Measurements from ENCODE around the gene SOX6. TPM values are rescaled to one million over a fixed set of nuclear protein-coding genes. Genes with fewer than 3 reads are reported as not detected.
"Not testable (repeated sequence)": the region's sequence is repeated elsewhere in the genome, so short reads cannot be mapped to it uniquely, and the experiment has no call there.

Gene SOX6
- total RNA-seq, 2 donors from 2014 or later: 3.1 to 15.5 TPM

- no peaks in the 10 kb centered on the region for H3K4me1 ChIP-seq (replicated peaks)
- WGBS: 52% methylated on average over 2 of the region's 2 CpGs
- TF ChIP-seq CTCF (IDR thresholded peaks at IDR 0.05) (no peak), POLR2AphosphoS5 (IDR thresholded peaks at IDR 0.05) (no peak), POLR2A (IDR thresholded peaks at IDR 0.05) (no peak)
- no peaks in the 10 kb centered on the region for H3K36me3 ChIP-seq
- H3K27ac ChIP-seq: no peak overlapping the region
- no peaks in the 10 kb centered on the region for H3K27me3 ChIP-seq (replicated peaks; ENCODE audit: insufficient read depth)
- intact Hi-C loops (cut with DNase I): no loop called here
- H3K9me3 ChIP-seq: no peaks in the 10 kb centered on the region
- no peak overlapping the region for H3K4me3 ChIP-seq
- no peak for DNase-seq (ENCODE audit: low spot score)
Measured at GRCh38 chr11:16397390-16397789, 41.0 kb upstream of the SOX6 start.

- no peaks in the 10 kb centered on the region for H3K4me1 ChIP-seq (replicated peaks)
- TF ChIP-seq POLR2AphosphoS5 (IDR thresholded peaks at IDR 0.05) (no peak), CTCF (IDR thresholded peaks at IDR 0.05) (no peak), POLR2A (IDR thresholded peaks at IDR 0.05) (no peak)
- no peaks in the 10 kb centered on the region for H3K9me3 ChIP-seq
- H3K27me3 ChIP-seq (replicated peaks; ENCODE audit: insufficient read depth): no peaks in the 10 kb centered on the region
- no peak overlapping the region for H3K4me3 ChIP-seq
- no peak overlapping the region for H3K27ac ChIP-seq
- 61% methylated on average over 1 of the region's 1 CpG for WGBS
- H3K36me3 ChIP-seq: no peaks in the 10 kb centered on the region
- intact Hi-C loops (cut with DNase I): no loop called here
- DNase-seq (ENCODE audit: low spot score): no peak
Measured at GRCh38 chr11:16395601-16396000, 39.3 kb upstream of the SOX6 start.

- intact Hi-C loops (cut with DNase I): no loop called here
Measured at GRCh38 chr11:16394947-16395346, 38.6 kb upstream of the SOX6 start.

GRCh38 chr11:16393340-16393739 lies 37.0 kb upstream of the SOX6 start:
- intact Hi-C loops (cut with DNase I): no loop called here
- Histone ChIP-seq H3K4me1 (replicated peaks) (no peaks in the 10 kb centered on the region), H3K4me3 (no peak overlapping the region), H3K9me3 (no peaks in the 10 kb centered on the region), H3K27me3 (replicated peaks; ENCODE audit: insufficient read depth) (no peaks in the 10 kb centered on the region), H3K36me3 (no peaks in the 10 kb centered on the region), H3K27ac (no peak overlapping the region)
- TF ChIP-seq POLR2A (IDR thresholded peaks at IDR 0.05): no peak
- TF ChIP-seq CTCF (IDR thresholded peaks at IDR 0.05): no peak
- TF ChIP-seq POLR2AphosphoS5 (IDR thresholded peaks at IDR 0.05): no peak
- DNase-seq (ENCODE audit: low spot score): no peak

More at GRCh38 chr11:16394947-16395346, 38.6 kb upstream of the SOX6 start:
- 73% methylated on average over 4 of the region's 4 CpGs for WGBS
- DNase-seq (ENCODE audit: low spot score): no peak
- Histone ChIP-seq H3K27ac (no peak overlapping the region), H3K27me3 (replicated peaks; ENCODE audit: insufficient read depth) (no peaks in the 10 kb centered on the region), H3K4me3 (no peak overlapping the region), H3K9me3 (no peaks in the 10 kb centered on the region), H3K4me1 (replicated peaks) (no peaks in the 10 kb centered on the region), H3K36me3 (no peaks in the 10 kb centered on the region)
- TF ChIP-seq CTCF (IDR thresholded peaks at IDR 0.05) (no peak), POLR2A (IDR thresholded peaks at IDR 0.05) (no peak), POLR2AphosphoS5 (IDR thresholded peaks at IDR 0.05) (no peak)

GRCh38 chr11:16392616-16393015 lies 36.3 kb upstream of the SOX6 start:
- Histone ChIP-seq H3K27me3 (replicated peaks; ENCODE audit: insufficient read depth) (no peaks in the 10 kb centered on the region), H3K27ac (no peak overlapping the region), H3K36me3 (no peaks in the 10 kb centered on the region), H3K9me3 (no peaks in the 10 kb centered on the region), H3K4me3 (no peak overlapping the region), H3K4me1 (replicated peaks) (no peaks in the 10 kb centered on the region)
- DNase-seq (ENCODE audit: low spot score): no peak
- intact Hi-C loops (cut with DNase I): no loop called here
- TF ChIP-seq POLR2A (IDR thresholded peaks at IDR 0.05): no peak
- no peak for TF ChIP-seq CTCF (IDR thresholded peaks at IDR 0.05)
- TF ChIP-seq POLR2AphosphoS5 (IDR thresholded peaks at IDR 0.05): no peak

GRCh38 chr11:16390826-16391225 lies 34.5 kb upstream of the SOX6 start:
- H3K4me1 ChIP-seq (replicated peaks); H3K36me3 ChIP-seq; DNase-seq (ENCODE audit: low spot score); intact Hi-C loops (cut with DNase I); H3K9me3 ChIP-seq; H3K27me3 ChIP-seq (replicated peaks; ENCODE audit: insufficient read depth); H3K4me3 ChIP-seq; H3K27ac ChIP-seq: not testable (repeated sequence)
- 81% methylated on average over 2 of the region's 2 CpGs for WGBS

All from prostate gland (tissue), 2 donors.